ENCODE results near the gene LY86.
A peak's percentile ranks its signal among the peaks of the same experiment; 100 is the strongest.
"Not testable (repeated sequence)": the region's sequence is repeated elsewhere in the genome, so short reads cannot be mapped to it uniquely, and the experiment has no call there.

The LY86 gene

GRCh38 chr6:6596529-6597328 is 8.2 kb downstream of the LY86 start:
- DNase-seq: no peak

- DNase-seq: no peak
Measured at GRCh38 chr6:6597682-6598081, 9.2 kb downstream of the LY86 start.

GRCh38 chr6:6599468-6599873 is 11.0 kb downstream of the LY86 start:
- no peak for DNase-seq

- no peak for DNase-seq
Measured at GRCh38 chr6:6600875-6601274, 12.4 kb downstream of the LY86 start.

- DNase-seq: no peak
Measured at GRCh38 chr6:6602262-6602661, 13.7 kb downstream of the LY86 start.

GRCh38 chr6:6603317-6603716 is 14.8 kb downstream of the LY86 start:
- DNase-seq: no peak

GRCh38 chr6:6604015-6604414 is 15.5 kb downstream of the LY86 start:
- no peak for DNase-seq

- DNase-seq: no peak
Measured at GRCh38 chr6:6604566-6604965, 16.0 kb downstream of the LY86 start.

- no peak for DNase-seq
Measured at GRCh38 chr6:6605873-6606272, 17.4 kb downstream of the LY86 start.

GRCh38 chr6:6606391-6607030 is 18.0 kb downstream of the LY86 start:
- not testable (repeated sequence) for DNase-seq

- no peak for DNase-seq
Measured at GRCh38 chr6:6609450-6609849, 20.9 kb downstream of the LY86 start.

- DNase-seq: no peak
Measured at GRCh38 chr6:6610031-6610591, 21.6 kb downstream of the LY86 start.

- DNase-seq: no peak
Measured at GRCh38 chr6:6611486-6611885, 23.0 kb downstream of the LY86 start.

GRCh38 chr6:6612308-6612707 is 23.8 kb downstream of the LY86 start:
- no peak for DNase-seq

- not testable (repeated sequence) for DNase-seq
Measured at GRCh38 chr6:6613103-6613718, 24.7 kb downstream of the LY86 start.

GRCh38 chr6:6614096-6614982 is 25.8 kb downstream of the LY86 start:
- peak; percentile 25 for DNase-seq

- DNase-seq: no peak
Measured at GRCh38 chr6:6614983-6615349, 26.4 kb downstream of the LY86 start.

GRCh38 chr6:6616656-6617055 is 28.1 kb downstream of the LY86 start:
- DNase-seq: no peak

GRCh38 chr6:6619021-6619794 is 30.7 kb downstream of the LY86 start:
- DNase-seq: no peak

- no peak for DNase-seq
Measured at GRCh38 chr6:6620766-6621425, 32.4 kb downstream of the LY86 start.

- no peak for DNase-seq
Measured at GRCh38 chr6:6622501-6622900, 34.0 kb downstream of the LY86 start.
